Measurements from ENCODE around the gene HS3ST2. TPM values are rescaled to one million over a fixed set of nuclear protein-coding genes. Genes with fewer than 3 reads are reported as not detected.

Gene HS3ST2
- total RNA-seq, 1 experiment from 2014 or later, result 0.24 TPM

GRCh38 chr16:22847100-22847499 lies 33.1 kb downstream of the HS3ST2 start:
- no peak for TF ChIP-seq EZH2 (IDR thresholded peaks at IDR 0.05; ENCODE audit: borderline replicate concordance, low read depth, low read length, poor library complexity, severe bottlenecking)
- TF ChIP-seq, protein P1, sequence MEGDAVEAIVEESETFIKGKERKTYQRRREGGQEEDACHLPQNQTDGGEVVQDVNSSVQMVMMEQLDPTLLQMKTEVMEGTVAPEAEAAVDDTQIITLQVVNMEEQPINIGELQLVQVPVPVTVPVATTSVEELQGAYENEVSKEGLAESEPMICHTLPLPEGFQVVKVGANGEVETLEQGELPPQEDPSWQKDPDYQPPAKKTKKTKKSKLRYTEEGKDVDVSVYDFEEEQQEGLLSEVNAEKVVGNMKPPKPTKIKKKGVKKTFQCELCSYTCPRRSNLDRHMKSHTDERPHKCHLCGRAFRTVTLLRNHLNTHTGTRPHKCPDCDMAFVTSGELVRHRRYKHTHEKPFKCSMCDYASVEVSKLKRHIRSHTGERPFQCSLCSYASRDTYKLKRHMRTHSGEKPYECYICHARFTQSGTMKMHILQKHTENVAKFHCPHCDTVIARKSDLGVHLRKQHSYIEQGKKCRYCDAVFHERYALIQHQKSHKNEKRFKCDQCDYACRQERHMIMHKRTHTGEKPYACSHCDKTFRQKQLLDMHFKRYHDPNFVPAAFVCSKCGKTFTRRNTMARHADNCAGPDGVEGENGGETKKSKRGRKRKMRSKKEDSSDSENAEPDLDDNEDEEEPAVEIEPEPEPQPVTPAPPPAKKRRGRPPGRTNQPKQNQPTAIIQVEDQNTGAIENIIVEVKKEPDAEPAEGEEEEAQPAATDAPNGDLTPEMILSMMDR (conservative IDR thresholded peaks at IDR 0.05; ENCODE audit: low read depth, low read length), result no peak
- intact Hi-C loops (cut with micrococcal nuclease; ENCODE audit: unreplicated experiment), result no loop called here
- ChIA-PET POLR2A (ENCODE audit: low non-redundant PET) (no interaction called here), CTCF (no interaction called here)
- Histone ChIP-seq H3K27me3 (replicated peaks; ENCODE audit: insufficient read depth, low read depth, low read length, poor library complexity) (peaks cover 27% of the 10 kb centered on the region), H3K4me1 (ENCODE audit: insufficient read depth, low read length, poor library complexity, severe bottlenecking) (no peaks in the 10 kb centered on the region), H3K4me3 (ENCODE audit: low read depth, low read length, poor library complexity, severe bottlenecking) (no peak overlapping the region), H3K36me3 (ENCODE audit: insufficient read depth, low read length, poor library complexity, severe bottlenecking) (no peaks in the 10 kb centered on the region), H3K9me3 (ENCODE audit: low read depth, low read length, poor library complexity, severe bottlenecking) (no peaks in the 10 kb centered on the region), H3K27ac (ENCODE audit: low read depth, low read length, poor library complexity, severe bottlenecking) (no peak overlapping the region)
- no peak for DNase-seq (ENCODE audit: low spot score)
- no TSS peak for BruUV-seq (replicated peaks)

DNA sequence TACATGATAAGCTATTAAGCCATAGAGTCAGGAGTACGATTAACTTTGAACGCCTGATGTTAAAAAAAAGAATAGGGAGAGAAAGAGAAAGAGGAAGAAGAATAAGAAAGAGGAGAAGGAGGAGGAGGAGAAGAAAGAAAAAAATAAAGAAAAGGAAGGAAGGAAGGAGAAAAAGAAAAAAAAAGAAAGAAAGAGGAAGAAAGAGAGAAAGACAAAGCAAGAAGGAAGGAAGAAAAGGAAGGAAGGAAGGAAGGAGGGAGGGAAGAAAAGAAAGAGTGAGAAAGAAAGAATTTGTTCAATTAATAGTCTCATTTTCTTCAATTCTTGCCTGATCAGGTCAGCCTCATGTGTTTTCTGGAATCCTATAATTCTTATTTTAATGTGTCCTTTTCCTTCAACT lies 33.7 kb downstream of the HS3ST2 start:
- CTCF ChIA-PET, result no interaction called here
- BruUV-seq (replicated peaks), result no TSS peak

GRCh38 chr16:22848451-22848850 lies 34.5 kb downstream of the HS3ST2 start:
- Histone ChIP-seq H3K9me3 (ENCODE audit: low read depth, low read length, poor library complexity, severe bottlenecking) (no peaks in the 10 kb centered on the region), H3K4me1 (ENCODE audit: insufficient read depth, low read length, poor library complexity, severe bottlenecking) (no peaks in the 10 kb centered on the region), H3K27ac (ENCODE audit: low read depth, low read length, poor library complexity, severe bottlenecking) (no peak overlapping the region), H3K27me3 (replicated peaks; ENCODE audit: insufficient read depth, low read depth, low read length, poor library complexity) (peaks cover 34% of the 10 kb centered on the region), H3K4me3 (ENCODE audit: low read depth, low read length, poor library complexity, severe bottlenecking) (no peak overlapping the region), H3K36me3 (ENCODE audit: insufficient read depth, low read length, poor library complexity, severe bottlenecking) (no peaks in the 10 kb centered on the region)
- no TSS peak for BruUV-seq (replicated peaks)
- ChIA-PET CTCF (no interaction called here), POLR2A (ENCODE audit: low non-redundant PET) (interaction anchor here (0.6 kb wide), 1 partner anchor 1270 kb away, joined by 3 read pairs; no protein-coding TSS in a partner anchor)
- intact Hi-C loops (cut with micrococcal nuclease; ENCODE audit: unreplicated experiment), result no loop called here
- no peak for DNase-seq (ENCODE audit: low spot score)
- TF ChIP-seq, protein P1 (conservative IDR thresholded peaks at IDR 0.05; ENCODE audit: low read depth, low read length), result no peak
- TF ChIP-seq EZH2 (IDR thresholded peaks at IDR 0.05; ENCODE audit: borderline replicate concordance, low read depth, low read length, poor library complexity, severe bottlenecking), result no peak

More for the DNA sequence above, 33.7 kb downstream of the HS3ST2 start:
- POLR2A ChIA-PET (ENCODE audit: low non-redundant PET), result no interaction called here
- intact Hi-C loops (cut with micrococcal nuclease; ENCODE audit: unreplicated experiment), result no loop called here
- TF ChIP-seq, protein P1 (conservative IDR thresholded peaks at IDR 0.05; ENCODE audit: low read depth, low read length), result no peak
- no peak for TF ChIP-seq EZH2 (IDR thresholded peaks at IDR 0.05; ENCODE audit: borderline replicate concordance, low read depth, low read length, poor library complexity, severe bottlenecking)
- Histone ChIP-seq H3K4me3 (ENCODE audit: low read depth, low read length, poor library complexity, severe bottlenecking) (no peak overlapping the region), H3K36me3 (ENCODE audit: insufficient read depth, low read length, poor library complexity, severe bottlenecking) (no peaks in the 10 kb centered on the region), H3K27ac (ENCODE audit: low read depth, low read length, poor library complexity, severe bottlenecking) (no peak overlapping the region), H3K27me3 (replicated peaks; ENCODE audit: insufficient read depth, low read depth, low read length, poor library complexity) (peaks cover 30% of the 10 kb centered on the region), H3K9me3 (ENCODE audit: low read depth, low read length, poor library complexity, severe bottlenecking) (no peaks in the 10 kb centered on the region), H3K4me1 (ENCODE audit: insufficient read depth, low read length, poor library complexity, severe bottlenecking) (no peaks in the 10 kb centered on the region)
- DNase-seq (ENCODE audit: low spot score), result no peak
